ENCODE data around the gene POLR3H. TPM values are rescaled to one million over a fixed set of nuclear protein-coding genes. Genes with fewer than 3 reads are reported as not detected.
A peak's percentile ranks its signal among the peaks of the same experiment; 100 is the strongest.

Gene POLR3H, protein sequence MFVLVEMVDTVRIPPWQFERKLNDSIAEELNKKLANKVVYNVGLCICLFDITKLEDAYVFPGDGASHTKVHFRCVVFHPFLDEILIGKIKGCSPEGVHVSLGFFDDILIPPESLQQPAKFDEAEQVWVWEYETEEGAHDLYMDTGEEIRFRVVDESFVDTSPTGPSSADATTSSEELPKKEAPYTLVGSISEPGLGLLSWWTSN
- 37.8 and 39.7 TPM in 2 replicates for total RNA-seq (2012; rRNA removed)
- polyA plus RNA-seq (2012; rRNA removed): 62.1 and 67.8 TPM in 2 replicates
- polyA plus RNA-seq (2012; cell fraction: cytosol; rRNA removed): 47.0 and 48.8 TPM in 2 replicates
- polyA plus RNA-seq (2012; cell fraction: nucleus; rRNA removed; ENCODE audit: low replicate concordance): 34.7 and 48.2 TPM in 2 replicates
- percentile 81 among the genes with signal in this experiment for Bru-seq, nascent RNA
- percentile 89 among the genes with signal in this experiment for BruChase-seq, experiment 1, labeled RNA remaining after a 6-hour chase
- percentile 85 among the genes with signal in this experiment for BruChase-seq, experiment 2, labeled RNA remaining after a 2-hour chase
- long read RNA-seq, full-length matches to known transcripts: 72 of 99 reads
- long read RNA-seq, partial matches to known transcripts: 2 of 99 reads
- long read RNA-seq, other reads (novel, unspliced or antisense): 25 of 99 reads

DNA sequence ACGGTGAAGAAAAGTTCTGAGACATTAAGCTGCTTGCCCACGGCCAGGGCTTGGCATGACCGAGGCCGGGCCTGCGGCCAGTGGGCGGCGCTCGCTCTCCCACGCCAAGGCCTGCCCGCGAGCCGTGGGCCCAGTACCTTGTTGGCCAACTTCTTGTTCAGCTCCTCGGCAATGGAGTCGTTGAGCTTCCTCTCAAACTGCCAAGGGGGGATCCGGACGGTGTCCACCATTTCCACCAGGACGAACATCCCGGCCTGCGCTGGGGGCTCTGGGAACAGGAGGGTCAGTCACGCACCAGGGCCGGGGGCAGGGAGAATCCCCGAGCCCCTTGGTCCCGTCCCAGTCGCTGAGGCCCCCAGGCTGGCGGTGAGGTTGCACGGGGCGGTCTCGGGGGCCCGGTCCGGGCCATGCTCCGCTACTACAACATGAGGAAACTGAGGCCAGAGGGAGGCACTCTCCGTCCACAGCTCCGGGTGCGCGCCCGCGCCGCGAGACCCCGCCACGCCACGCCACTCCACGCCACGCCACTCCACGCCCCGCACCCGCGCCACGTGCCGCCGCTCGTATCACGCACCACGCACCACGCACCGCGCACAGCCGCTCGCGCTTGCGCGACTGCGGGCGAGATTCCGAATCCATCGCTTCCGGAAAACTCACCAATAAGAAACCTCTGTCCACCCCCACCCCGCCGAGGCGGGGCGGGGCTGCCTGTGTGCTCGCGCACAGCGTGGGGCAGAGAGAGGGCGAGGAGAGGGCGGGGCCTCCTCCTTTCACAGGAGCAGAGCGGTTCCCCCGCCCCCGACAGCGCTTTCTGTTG lies at the start of gene POLR3H:
Gene POLR3H, minus strand, starts transcription at position 617 of the 817 bp plus-strand sequence. Its CDS starts 369 bp downstream, at position 248.
- no TSS peak for BruUV-seq (replicated peaks)
- intact Hi-C loops (cut with micrococcal nuclease): loop anchor here (1.0 to 2.0 kb wide), 2 partner anchors 33 to 77 kb away; partner anchors contain the start of genes DESI1 and XRCC6
- Histone ChIP-seq H3K36me3 (ENCODE audit: control insufficient read depth, insufficient read depth, low read length) (peaks cover 14% of the 10 kb centered on the region), H2BK120ac (ENCODE audit: low read depth, low read length) (peak within 1 kb of the TSS; percentile 59; the same call in 1 of the 2 replicates), H3K27ac (ENCODE audit: insufficient read depth, low read length) (peak within 1 kb of the TSS; percentile 93), H3K9me3 (ENCODE audit: control insufficient read depth, insufficient read depth, low read length) (no peaks in the 10 kb centered on the region), H2AK5ac (ENCODE audit: low read depth, low read length) (peak within 1 kb of the TSS; percentile 86), H2AK9ac (replicated peaks; ENCODE audit: low read depth, low read length, poor library complexity) (peak within 1 kb of the TSS; percentile 99), H3K56ac (ENCODE audit: extremely low read depth, insufficient read depth, low read length) (peak within 1 kb of the TSS; percentile 82), H3K23ac (ENCODE audit: low read depth, low read length) (peak within 1 kb of the TSS; percentile 72; the same call in 1 of the 2 replicates), H2AFZ (replicated peaks; ENCODE audit: low read length, poor library complexity) (peak within 1 kb of the TSS; percentile 96), H2BK20ac (ENCODE audit: low read depth, low read length) (no peak within 1 kb of the TSS), H3K9ac (ENCODE audit: low read depth, low read length) (peak within 1 kb of the TSS; percentile 95), H3K14ac (replicated peaks; ENCODE audit: low read depth, low read length) (peak within 1 kb of the TSS; percentile 89), H3K4me1 (ENCODE audit: control insufficient read depth, insufficient read depth, low read length) (peaks cover 11% of the 10 kb centered on the region), H4K5ac (ENCODE audit: low read depth, low read length) (peak within 1 kb of the TSS; percentile 60), H3K79me1 (ENCODE audit: low read depth in 1 of 2, low read length in 2 of 2) (peaks cover 8 to 54% of the 10 kb centered on the region in 2 experiments), H2BK5ac (ENCODE audit: low read depth, low read length, poor library complexity, severe bottlenecking) (peak within 1 kb of the TSS; percentile 73), H3K4ac (ENCODE audit: low read depth, low read length) (peak within 1 kb of the TSS; percentile 91), H4K20me1 (ENCODE audit: insufficient read depth, low read length) (peaks cover 43% of the 10 kb centered on the region), H3K9me1 (ENCODE audit: insufficient read depth, low read length) (peaks cover 28% of the 10 kb centered on the region), H3K18ac (ENCODE audit: low read depth, low read length) (peak within 1 kb of the TSS; percentile 22; the same call in 1 of the 2 replicates), H4K8ac (ENCODE audit: low read depth in 2 of 2, low read length in 2 of 2) (peak within 1 kb of the TSS; percentile 49 to 94; a peak in 3 of 4 replicates), H2BK15ac (ENCODE audit: low read depth, low read length) (no peak within 1 kb of the TSS; the same call in 2 of the 3 replicates), H3K4me3 (ENCODE audit: insufficient read depth, low read depth, low read length) (peak within 1 kb of the TSS; percentile 84), H4K91ac (ENCODE audit: insufficient read depth, low read depth, low read length) (peak within 1 kb of the TSS; percentile 77), H3K4me2 (ENCODE audit: low read depth, low read length) (peak within 1 kb of the TSS; percentile 98), H3K27me3 (ENCODE audit: control insufficient read depth, insufficient read depth, low read length) (no peaks in the 10 kb centered on the region)
- CTCF ChIA-PET: interaction anchor here (0.5 to 1.4 kb wide), 8 partner anchors 10 to 544 kb away, joined by 3 to 10 read pairs (median 4); partner anchors contain the start of gene PMM1
- dilution Hi-C loops (cut with HindIII; ENCODE audit: low sequenced_read_pairs, unreplicated experiment): no loop called here
- POLR2A ChIA-PET (ENCODE audit: unreplicated experiment): interaction anchor here (0.8 to 1.0 kb wide), 3 partner anchors 13 to 46 kb away, joined by 3 to 5 read pairs (median 5); partner anchors contain the start of genes CSDC2 and PMM1
- WGBS, 2 experiments (ENCODE audit: extremely low coverage in 2 of 2, insufficient read length in 1 of 2): 2% methylated on average over 12 of the region's 80 CpGs; no CpG with 5 or more reads in 1 of the 2 experiments
- ATAC-seq (ENCODE audit: low read depth) (peak; percentile 99), DNase-seq (peak; percentile 96)
- in situ Hi-C loops (cut with MboI; ENCODE audit: low sequenced_read_pairs): no loop called here
- TF ChIP-seq MXI1 (IDR thresholded peaks at IDR 0.05; ENCODE audit: borderline replicate concordance, low read depth, low read length) (peak; percentile 93), BHLHE40 (IDR thresholded peaks at IDR 0.05; ENCODE audit: low read depth, low read length) (peak; percentile 78), RAD21 (IDR thresholded peaks at IDR 0.05; ENCODE audit: low read length) (peak; percentile 66), RFX5 (IDR thresholded peaks at IDR 0.05; ENCODE audit: low read depth, low read length) (no peak), MAZ (IDR thresholded peaks at IDR 0.05; ENCODE audit: borderline replicate concordance, low read depth, low read length) (peak; percentile 100), POLR2A (IDR thresholded peaks at IDR 0.05; ENCODE audit: low read depth, low read length) (peak; percentile 71), CEBPB (IDR thresholded peaks at IDR 0.05; ENCODE audit: low read depth, low read length) (0 out of 2 replicates have a peak, but pooled peaks have one; percentile 39), SMC3 (IDR thresholded peaks at IDR 0.05; ENCODE audit: low read depth, low read length) (peak; percentile 56), RCOR1 (IDR thresholded peaks at IDR 0.05; ENCODE audit: insufficient replicate concordance, low read length) (no peak)
- TF ChIP-seq, protein P1, sequence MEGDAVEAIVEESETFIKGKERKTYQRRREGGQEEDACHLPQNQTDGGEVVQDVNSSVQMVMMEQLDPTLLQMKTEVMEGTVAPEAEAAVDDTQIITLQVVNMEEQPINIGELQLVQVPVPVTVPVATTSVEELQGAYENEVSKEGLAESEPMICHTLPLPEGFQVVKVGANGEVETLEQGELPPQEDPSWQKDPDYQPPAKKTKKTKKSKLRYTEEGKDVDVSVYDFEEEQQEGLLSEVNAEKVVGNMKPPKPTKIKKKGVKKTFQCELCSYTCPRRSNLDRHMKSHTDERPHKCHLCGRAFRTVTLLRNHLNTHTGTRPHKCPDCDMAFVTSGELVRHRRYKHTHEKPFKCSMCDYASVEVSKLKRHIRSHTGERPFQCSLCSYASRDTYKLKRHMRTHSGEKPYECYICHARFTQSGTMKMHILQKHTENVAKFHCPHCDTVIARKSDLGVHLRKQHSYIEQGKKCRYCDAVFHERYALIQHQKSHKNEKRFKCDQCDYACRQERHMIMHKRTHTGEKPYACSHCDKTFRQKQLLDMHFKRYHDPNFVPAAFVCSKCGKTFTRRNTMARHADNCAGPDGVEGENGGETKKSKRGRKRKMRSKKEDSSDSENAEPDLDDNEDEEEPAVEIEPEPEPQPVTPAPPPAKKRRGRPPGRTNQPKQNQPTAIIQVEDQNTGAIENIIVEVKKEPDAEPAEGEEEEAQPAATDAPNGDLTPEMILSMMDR (conservative IDR thresholded peaks at IDR 0.05; ENCODE audit: low read depth, low read length): peak; percentile 65
- TF ChIP-seq, protein P2, sequence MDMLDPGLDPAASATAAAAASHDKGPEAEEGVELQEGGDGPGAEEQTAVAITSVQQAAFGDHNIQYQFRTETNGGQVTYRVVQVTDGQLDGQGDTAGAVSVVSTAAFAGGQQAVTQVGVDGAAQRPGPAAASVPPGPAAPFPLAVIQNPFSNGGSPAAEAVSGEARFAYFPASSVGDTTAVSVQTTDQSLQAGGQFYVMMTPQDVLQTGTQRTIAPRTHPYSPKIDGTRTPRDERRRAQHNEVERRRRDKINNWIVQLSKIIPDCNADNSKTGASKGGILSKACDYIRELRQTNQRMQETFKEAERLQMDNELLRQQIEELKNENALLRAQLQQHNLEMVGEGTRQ (IDR thresholded peaks at IDR 0.05; ENCODE audit: low read depth, low read length): peak; percentile 71
